ENCODE measurements around the gene PGM1. TPM values are rescaled to one million over a fixed set of nuclear protein-coding genes. Genes with fewer than 3 reads are reported as not detected.
A peak's percentile ranks its signal among the peaks of the same experiment; 100 is the strongest.

PGM1 gene
- total RNA-seq, 2 experiments from 2014 or later = 45.3 to 46.1 TPM

DNA sequence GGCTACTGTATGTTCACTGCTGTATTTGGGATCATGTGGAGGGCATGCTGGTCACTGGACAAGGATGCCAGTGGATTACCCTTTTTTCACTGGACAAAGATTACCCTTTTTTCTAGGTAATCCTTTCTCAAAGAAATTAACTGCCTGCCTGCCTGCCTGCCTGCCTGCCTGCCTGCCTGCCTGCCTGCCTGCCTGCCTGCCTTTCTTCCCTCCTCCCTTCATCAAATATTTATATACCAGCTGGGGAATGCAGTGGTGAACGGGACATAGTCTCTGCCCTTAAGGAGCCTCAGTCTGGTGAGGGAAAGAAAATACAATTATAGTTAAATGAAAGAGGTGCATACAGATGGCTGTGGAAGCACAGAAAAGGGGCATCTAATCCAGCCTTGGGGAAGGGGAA is 85.0 kb downstream of the PGM1 start:
- H3K9me3 Mint-ChIP-seq = peaks cover 3% of the 10 kb centered on the region
- no peaks in the 10 kb centered on the region for H3K4me1 Mint-ChIP-seq
- H3K36me3 Mint-ChIP-seq = peaks cover 1% of the 10 kb centered on the region
- H3K4me3 Mint-ChIP-seq = no peak overlapping the region
- H3K27ac Mint-ChIP-seq = no peak overlapping the region
- H3K27me3 Mint-ChIP-seq = no peaks in the 10 kb centered on the region
- no peak for DNase-seq

DNA sequence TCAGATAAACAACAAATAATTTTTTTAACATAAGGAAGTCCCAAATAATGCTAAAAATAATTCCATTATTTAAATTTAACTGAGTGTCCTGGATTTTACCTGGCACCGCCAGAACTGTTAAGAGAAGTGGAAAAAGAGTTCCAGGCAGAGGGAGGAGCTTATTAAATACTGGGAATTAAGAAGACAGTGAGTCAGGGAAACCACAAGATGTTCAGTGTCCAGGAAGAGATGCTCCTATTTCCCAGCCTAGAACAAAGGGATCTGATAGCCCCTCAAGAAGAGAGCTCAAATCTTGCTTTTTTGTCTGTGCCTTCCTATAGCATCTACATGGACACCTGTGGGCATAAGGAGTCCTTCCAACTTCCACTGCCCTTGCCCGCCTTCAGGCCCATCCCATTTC is 85.9 kb downstream of the PGM1 start:
- no peak overlapping the region for H3K27ac Mint-ChIP-seq
- H3K4me3 Mint-ChIP-seq = no peak overlapping the region
- H3K36me3 Mint-ChIP-seq = peaks cover 1% of the 10 kb centered on the region
- H3K9me3 Mint-ChIP-seq = peaks cover 3% of the 10 kb centered on the region
- no peaks in the 10 kb centered on the region for H3K4me1 Mint-ChIP-seq
- no peak for DNase-seq
- H3K27me3 Mint-ChIP-seq = no peaks in the 10 kb centered on the region

DNA sequence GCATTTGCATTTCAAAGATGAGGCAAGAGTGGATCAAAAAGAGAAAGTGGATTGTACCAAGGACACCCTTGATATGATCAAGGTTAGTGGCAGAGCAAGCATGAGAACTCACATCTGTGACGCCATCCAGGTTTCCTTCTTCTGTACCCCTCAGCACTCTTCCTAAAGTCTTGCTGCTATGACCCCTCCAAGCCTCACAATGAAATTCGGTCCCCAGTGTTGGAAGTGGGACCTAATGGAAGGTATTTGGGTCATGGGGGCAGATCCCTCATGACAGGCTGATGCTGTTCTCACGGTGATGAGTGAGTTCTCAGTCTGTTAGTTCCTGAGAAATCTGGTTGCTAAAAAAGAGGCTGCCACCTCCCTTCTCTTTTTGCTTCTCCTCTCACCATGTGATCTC is 86.4 kb downstream of the PGM1 start:
- Mint-ChIP-seq H3K4me1 (no peaks in the 10 kb centered on the region), H3K36me3 (peaks cover 1% of the 10 kb centered on the region), H3K27me3 (no peaks in the 10 kb centered on the region), H3K27ac (no peak overlapping the region), H3K9me3 (peaks cover 3% of the 10 kb centered on the region), H3K4me3 (no peak overlapping the region)
- DNase-seq = no peak

DNA sequence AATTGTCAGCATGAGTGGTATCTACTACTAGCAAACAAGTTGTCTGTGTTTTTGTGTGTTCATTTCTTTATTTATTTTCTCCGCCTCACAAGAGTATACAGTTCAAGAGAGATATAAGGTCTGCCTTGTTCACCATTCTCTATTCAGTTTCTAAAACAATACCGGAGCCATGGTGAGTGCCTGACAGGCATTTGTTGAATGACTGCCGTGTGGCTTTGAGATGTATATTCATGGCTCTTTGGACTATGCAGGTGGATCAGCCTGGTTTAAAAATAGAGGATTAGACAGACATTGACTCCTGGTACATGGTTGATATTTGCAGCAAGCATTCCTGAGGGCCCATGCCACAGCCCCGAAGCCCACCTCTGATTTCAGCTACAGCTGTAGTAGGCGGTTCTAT is 89.7 kb downstream of the PGM1 start:
- H3K27ac Mint-ChIP-seq = no peak overlapping the region
- peaks cover 3% of the 10 kb centered on the region for H3K9me3 Mint-ChIP-seq
- peaks cover 1% of the 10 kb centered on the region for H3K36me3 Mint-ChIP-seq
- no peak for DNase-seq
- H3K4me3 Mint-ChIP-seq = no peak overlapping the region
- H3K27me3 Mint-ChIP-seq = no peaks in the 10 kb centered on the region
- no peaks in the 10 kb centered on the region for H3K4me1 Mint-ChIP-seq

DNA sequence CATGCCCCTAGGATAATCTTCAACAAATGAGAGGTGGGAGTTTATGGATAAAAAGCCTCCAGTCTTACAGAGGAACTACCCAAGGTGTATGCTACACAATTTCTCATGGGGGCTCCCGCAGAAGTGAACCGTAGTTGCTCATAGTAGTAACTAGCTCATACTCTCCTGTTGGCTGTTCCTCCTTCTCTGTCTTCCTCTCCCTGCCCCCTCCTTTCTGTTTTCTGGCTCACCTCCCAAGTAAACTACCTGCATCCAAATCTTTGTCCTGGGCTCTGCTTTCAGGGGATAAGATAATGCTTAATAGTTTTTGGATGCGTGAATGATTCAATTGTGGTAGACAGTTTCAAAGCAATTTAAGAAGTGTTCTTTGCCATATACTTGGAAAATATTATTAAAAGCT is 90.5 kb downstream of the PGM1 start:
- no peak for DNase-seq
- no peaks in the 10 kb centered on the region for H3K27me3 Mint-ChIP-seq
- peaks cover 1% of the 10 kb centered on the region for H3K36me3 Mint-ChIP-seq
- peaks cover 3% of the 10 kb centered on the region for H3K9me3 Mint-ChIP-seq
- H3K27ac Mint-ChIP-seq = no peak overlapping the region
- H3K4me3 Mint-ChIP-seq = no peak overlapping the region
- no peaks in the 10 kb centered on the region for H3K4me1 Mint-ChIP-seq

DNA sequence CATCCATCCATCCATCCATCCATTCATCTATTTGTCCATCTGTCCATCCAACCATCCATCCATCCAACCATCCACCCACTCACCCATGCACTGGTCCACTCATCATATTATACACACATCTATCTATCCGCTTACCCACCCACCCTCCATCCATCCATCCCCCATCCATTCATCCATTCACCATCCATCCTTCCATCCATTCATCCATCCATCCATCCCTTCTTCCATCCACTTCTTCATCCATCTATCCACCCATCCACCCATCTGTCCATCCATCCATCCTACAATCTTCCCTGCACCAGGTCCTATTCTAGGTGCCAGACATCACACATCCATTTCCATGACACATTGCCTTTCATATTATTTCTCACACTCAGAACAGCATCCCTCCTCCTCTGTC is 93.5 kb downstream of the PGM1 start:
- H3K36me3 Mint-ChIP-seq = no peaks in the 10 kb centered on the region
- no peaks in the 10 kb centered on the region for H3K27me3 Mint-ChIP-seq
- no peak overlapping the region for H3K4me3 Mint-ChIP-seq
- no peak for DNase-seq
- H3K9me3 Mint-ChIP-seq = no peaks in the 10 kb centered on the region
- no peaks in the 10 kb centered on the region for H3K4me1 Mint-ChIP-seq
- H3K27ac Mint-ChIP-seq = no peak overlapping the region

DNA sequence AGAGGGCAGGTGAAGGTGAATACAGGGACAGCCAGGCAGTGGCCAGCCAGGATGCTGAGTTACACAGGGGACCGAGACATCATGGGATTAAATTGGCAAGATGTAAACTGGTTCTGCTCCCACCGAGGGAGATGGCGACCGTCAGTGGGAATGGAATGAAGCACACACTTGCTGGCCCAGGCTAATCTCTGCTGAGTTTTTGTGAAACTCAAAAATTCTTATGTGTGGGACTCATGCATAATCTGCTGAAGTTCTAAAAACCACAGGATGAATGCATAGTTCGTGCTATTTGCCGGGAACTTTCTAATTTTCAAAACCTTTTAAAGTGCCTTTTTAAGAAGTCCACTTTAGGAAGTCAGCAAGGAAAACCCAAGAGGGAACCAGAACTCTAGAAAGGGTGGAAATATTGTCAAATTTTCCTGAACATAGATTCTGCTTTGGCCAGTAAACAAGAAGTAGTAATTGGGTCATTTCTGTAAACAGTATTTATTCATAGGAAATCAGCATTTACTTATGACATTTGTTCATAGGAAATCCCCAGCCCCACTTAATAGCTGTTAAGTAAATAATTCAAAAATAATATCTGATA is 95.2 kb downstream of the PGM1 start:
- H3K27ac Mint-ChIP-seq = no peak overlapping the region
- peaks cover 2% of the 10 kb centered on the region for H3K4me1 Mint-ChIP-seq
- no peaks in the 10 kb centered on the region for H3K36me3 Mint-ChIP-seq
- H3K27me3 Mint-ChIP-seq = no peaks in the 10 kb centered on the region
- DNase-seq = no peak
- H3K9me3 Mint-ChIP-seq = no peaks in the 10 kb centered on the region
- H3K4me3 Mint-ChIP-seq = no peak overlapping the region

DNA sequence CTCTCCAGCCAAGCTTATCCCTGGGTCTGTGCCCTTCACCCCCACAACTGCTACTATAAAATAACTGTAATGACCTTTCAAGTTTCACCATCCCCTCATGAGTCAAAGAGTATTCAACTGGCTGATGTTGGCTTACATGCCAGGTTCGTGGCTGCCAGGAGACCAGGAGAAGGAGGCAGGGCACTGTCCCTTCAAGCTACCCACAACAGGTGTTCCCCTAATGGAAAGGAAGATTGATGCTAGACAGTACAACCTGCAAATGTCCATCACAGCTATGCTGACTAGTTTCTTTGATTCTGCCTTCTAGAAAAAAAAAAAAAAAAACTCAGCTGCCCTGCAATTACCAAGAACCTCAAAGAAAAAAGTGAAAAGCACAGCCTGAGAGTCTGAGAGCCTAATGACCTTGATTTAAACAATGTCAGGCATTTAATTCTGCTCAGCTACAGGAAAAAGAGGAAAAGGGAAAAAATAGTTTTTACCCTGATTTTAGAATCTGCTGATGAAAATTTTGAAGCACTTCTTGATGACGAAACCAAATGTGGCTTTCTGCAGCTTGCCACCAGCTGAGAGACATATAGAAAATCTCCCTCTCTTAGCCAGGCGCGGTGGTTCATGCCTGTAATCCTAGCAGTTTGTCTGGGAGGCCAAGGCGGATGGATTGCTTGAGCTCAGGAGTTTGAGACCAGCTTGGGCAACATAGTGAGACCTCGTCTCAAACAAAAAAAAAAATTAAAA is 97.9 kb downstream of the PGM1 start:
- H3K36me3 Mint-ChIP-seq = no peaks in the 10 kb centered on the region
- H3K27ac Mint-ChIP-seq = no peak overlapping the region
- H3K4me3 Mint-ChIP-seq = no peak overlapping the region
- no peaks in the 10 kb centered on the region for H3K27me3 Mint-ChIP-seq
- peaks cover 2% of the 10 kb centered on the region for H3K4me1 Mint-ChIP-seq
- no peak for DNase-seq
- no peaks in the 10 kb centered on the region for H3K9me3 Mint-ChIP-seq

DNA sequence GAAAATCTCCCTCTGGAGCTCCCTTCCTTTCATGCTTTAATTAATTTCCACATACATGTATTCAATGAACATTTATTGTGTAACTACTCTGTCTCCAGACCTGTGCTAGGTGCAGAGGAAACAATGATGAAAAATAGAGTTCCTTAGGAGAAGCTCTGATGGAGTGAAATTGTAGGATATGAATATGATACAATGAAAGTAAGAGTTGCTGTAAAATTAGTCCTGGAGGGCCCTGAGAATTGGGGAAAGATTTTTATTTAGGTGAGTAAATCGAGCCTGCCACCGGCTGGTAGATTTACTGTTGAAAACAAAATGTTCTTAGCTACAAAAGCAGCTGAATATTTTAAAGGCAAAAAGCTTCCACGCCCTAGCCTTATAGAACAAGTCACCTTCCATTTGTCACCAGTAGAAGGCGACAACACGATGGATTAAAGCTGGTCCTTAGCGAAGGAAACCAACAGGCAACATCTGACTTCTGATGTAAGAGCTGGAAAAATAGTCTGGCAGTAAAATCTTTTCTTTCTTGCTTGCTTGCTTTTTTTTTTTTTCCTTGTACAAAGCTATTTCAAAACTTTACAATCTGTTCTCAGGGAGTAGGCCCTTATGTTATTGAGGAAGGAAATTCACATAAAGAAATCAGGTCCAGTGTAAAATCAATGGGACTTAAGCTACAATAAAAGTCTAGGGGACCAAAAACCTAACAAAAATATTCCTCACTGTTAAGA is 98.7 kb downstream of the PGM1 start:
- no peak overlapping the region for H3K27ac Mint-ChIP-seq
- peaks cover 2% of the 10 kb centered on the region for H3K4me1 Mint-ChIP-seq
- H3K27me3 Mint-ChIP-seq = no peaks in the 10 kb centered on the region
- H3K36me3 Mint-ChIP-seq = no peaks in the 10 kb centered on the region
- DNase-seq = peak; percentile 9
- no peaks in the 10 kb centered on the region for H3K9me3 Mint-ChIP-seq
- H3K4me3 Mint-ChIP-seq = no peak overlapping the region

DNA sequence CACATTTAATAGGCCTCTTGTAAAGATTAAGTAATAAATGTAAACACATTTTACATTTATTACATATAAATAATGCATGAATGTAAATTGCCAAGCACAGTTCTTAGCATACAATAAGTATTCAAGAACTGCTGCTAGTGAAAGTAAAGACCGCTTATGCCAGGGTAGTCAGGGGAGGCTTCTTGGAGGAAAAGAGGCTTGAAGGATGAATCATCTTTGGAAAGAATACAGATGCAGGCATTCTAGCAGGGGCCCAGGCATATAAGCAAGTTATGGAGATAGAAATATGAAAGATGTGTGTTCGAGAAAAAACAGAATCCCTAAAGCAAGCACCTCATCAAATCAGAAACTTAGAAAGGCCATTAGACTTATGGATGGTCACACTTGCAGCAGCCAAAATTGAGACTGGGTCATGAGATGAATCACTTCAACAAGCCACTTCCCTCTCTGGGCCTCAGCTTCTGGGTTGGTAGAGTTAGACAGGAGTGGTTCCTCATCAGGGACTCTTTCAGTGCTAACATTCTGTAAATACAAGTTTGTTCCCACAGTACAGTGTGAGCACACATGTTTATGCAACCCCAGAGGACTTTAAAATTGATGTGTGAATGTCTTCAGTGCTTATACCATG is 100.8 kb downstream of the PGM1 start:
- Mint-ChIP-seq H3K27me3 (no peaks in the 10 kb centered on the region), H3K9me3 (no peaks in the 10 kb centered on the region), H3K4me3 (no peak overlapping the region)

DNA sequence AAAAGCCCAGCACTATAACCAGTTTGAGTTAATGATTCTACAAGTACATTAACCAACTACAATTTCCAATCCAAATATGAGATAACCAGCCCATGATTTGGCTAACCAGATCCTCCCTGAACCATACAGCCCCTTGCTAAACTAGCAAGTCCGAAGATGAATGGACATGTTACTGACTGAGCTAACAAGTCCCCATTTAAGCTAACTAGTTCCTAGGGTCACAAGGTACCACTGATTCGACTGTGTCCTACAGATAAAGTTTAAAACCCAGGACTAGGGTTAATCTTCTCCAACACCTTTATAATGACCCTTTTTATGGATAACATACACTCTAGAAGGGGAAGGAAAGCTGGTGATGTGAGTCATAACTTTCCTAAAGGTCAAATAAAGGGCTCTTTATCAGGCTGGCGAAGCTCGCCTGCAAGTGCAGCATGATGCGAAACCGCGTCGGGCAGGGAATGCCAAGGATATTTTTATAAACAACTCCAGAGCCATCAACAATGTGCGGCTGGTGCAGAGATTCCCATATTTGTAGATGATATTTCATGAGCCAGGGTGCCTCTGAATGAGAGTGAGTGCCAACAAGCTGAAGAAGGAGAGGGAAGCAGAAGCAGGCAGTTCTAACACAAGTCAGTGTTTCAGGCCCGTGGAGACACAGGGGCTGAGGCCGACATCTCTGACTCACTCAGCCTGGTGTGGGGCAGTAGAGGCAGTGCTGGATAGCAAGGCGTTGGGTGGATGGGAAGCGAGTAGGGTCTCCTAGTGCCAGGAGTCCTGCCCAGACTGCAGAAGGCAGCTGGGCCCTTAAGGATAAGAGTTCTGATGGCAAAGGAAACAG is 105.0 kb downstream of the PGM1 start:
- no peaks in the 10 kb centered on the region for H3K9me3 Mint-ChIP-seq
- no peak for DNase-seq
- H3K27ac Mint-ChIP-seq = no peak overlapping the region
- H3K36me3 Mint-ChIP-seq = no peaks in the 10 kb centered on the region
- peaks cover 4% of the 10 kb centered on the region for H3K27me3 Mint-ChIP-seq
- no peak overlapping the region for H3K4me3 Mint-ChIP-seq
- no peaks in the 10 kb centered on the region for H3K4me1 Mint-ChIP-seq

More for the DNA sequence above, 100.8 kb downstream of the PGM1 start:
- Mint-ChIP-seq H3K36me3 (no peaks in the 10 kb centered on the region), H3K27ac (no peak overlapping the region), H3K4me1 (peaks cover 2% of the 10 kb centered on the region)
- DNase-seq = no peak

DNA sequence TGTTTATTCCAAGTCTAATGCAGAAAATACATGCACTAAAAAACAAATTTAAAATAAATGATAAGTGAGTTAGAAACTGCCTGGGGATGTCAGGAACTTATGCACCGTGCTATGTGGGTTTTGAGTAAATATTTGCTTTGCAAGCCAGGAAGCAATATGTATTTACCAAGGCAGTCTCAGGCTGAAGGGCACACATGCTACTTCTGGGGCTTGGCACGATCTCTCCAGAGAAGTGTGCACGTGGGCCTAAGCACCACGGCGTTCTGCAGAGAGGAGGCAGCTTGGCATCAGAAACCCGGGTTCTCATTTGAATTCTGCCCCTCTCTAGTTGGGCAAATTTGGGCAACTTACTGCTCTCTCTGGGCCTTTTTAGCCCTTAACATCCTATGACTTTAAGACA is 108.0 kb downstream of the PGM1 start:
- Mint-ChIP-seq H3K36me3 (no peaks in the 10 kb centered on the region), H3K27ac (no peak overlapping the region), H3K4me3 (no peak overlapping the region), H3K27me3 (peaks cover 4% of the 10 kb centered on the region), H3K9me3 (no peaks in the 10 kb centered on the region), H3K4me1 (no peaks in the 10 kb centered on the region)
- no peak for DNase-seq

DNA sequence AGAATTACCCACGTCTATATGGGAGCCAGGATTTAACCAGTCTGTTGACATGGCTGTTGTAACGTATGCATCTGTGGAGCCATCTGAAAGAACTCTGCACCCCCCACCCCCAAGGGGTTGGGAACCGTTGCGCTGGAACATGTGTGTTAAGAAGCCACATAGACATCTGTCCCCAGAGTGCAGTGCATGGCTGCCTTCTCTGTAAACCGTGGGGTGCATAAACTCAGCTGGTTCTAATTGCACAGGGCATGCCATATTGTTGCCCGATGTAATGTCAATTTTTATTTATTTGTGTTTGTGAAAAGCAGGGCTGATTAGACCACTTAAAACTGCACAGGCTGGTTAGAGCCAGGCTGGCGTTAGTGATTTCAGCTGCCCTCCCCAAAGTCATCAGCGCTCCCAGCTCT is 110.5 kb downstream of the PGM1 start:
- DNase-seq = no peak
- Mint-ChIP-seq H3K4me3 (no peak overlapping the region), H3K9me3 (no peaks in the 10 kb centered on the region), H3K4me1 (no peaks in the 10 kb centered on the region), H3K27me3 (peaks cover 12% of the 10 kb centered on the region), H3K27ac (no peak overlapping the region), H3K36me3 (no peaks in the 10 kb centered on the region)

DNA sequence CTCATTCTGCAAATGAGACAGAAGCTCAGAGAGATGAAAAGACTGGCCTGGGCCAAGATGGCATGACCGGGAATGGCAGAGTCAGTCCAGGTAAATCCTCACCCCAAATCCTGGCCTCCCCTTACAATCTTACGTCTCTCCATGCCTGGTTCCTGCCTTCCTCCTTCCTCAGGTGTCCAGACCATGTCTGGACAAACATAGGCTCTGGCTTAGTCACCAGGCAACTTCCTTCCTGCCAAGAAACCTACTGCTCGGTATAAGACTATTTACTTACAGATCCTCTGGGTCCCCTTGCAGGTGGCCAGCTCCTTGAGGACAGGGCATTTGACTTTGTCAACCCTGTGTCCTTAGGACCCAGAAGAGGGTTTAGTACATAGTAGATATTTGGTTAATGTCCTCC is 111.2 kb downstream of the PGM1 start:
- Mint-ChIP-seq H3K27me3 (peaks cover 12% of the 10 kb centered on the region), H3K27ac (no peak overlapping the region), H3K4me3 (no peak overlapping the region), H3K4me1 (no peaks in the 10 kb centered on the region), H3K9me3 (no peaks in the 10 kb centered on the region), H3K36me3 (no peaks in the 10 kb centered on the region)
- DNase-seq = no peak

DNA sequence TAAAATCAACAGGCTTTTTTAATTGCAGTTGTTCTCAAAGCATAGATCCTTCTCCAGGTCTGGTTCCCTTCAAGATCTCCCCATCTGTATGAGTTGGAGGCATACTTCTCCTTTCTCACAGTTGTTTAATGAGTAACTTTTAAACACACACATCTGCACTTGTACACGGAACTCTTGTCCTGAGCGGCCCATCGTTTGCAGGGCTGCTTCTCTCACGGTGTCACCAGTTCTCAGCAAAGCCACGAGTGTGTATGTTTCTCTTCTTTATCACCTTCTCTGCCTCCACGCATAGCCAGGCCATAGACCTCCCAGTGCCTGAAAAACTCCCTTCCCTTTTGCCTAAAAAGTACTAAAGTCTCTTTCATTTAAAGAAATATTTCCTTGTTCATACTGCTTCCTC is 111.9 kb downstream of the PGM1 start:
- Mint-ChIP-seq H3K4me3 (no peak overlapping the region), H3K4me1 (no peaks in the 10 kb centered on the region), H3K27ac (no peak overlapping the region), H3K27me3 (peaks cover 12% of the 10 kb centered on the region), H3K36me3 (no peaks in the 10 kb centered on the region), H3K9me3 (no peaks in the 10 kb centered on the region)
- no peak for DNase-seq

Data from activated naive CD8-positive, alpha-beta T cell treated with anti-CD3 and anti-CD28 coated beads for 36 hours (primary cell).